A549 (cell line): Measurements from ENCODE around the gene MCM6. TPM values are rescaled to one million over a fixed set of nuclear protein-coding genes. Genes with fewer than 3 reads are reported as not detected.

Experiments
- ATAC-seq, 2 experiments: fragments of 200-7000 bp in 1 of 2; fragments of >200 bp in 1 of 2; cut with Nextera tagmentation in 1 of 2; cut with Tn5 transposase in 1 of 2; 3 replicates each; pipeline versions ENCODE4 v1.8.0 to v1.9.1; 2018 to 2020; ENCODE audit warnings: mild to moderate bottlenecking in 1 of 2, moderate library complexity in 1 of 2
- CTCF ChIA-PET: fragments of 300-600 bp; sonication (Branson Sonifier 250); formaldehyde crosslinking; extraction: SDS; loops from one replicate; lab custom pipeline; 2021; ENCODE audit warnings: antibody characterized with exemption, inconsistent platforms; lab: Yijun Ruan, JAX
- POLR2A ChIA-PET: fragments of 350-600 bp; formaldehyde crosslinking; extraction: SDS; loops from one replicate; lab custom pipeline; 2021; ENCODE audit warnings: antibody characterized with exemption, inconsistent platforms; lab: Yijun Ruan, JAX
- DNase-seq, 2 experiments: peaks; one replicate each; pipeline versions ENCODE4 v3.0.0 to v3.0.0-alpha.2; 2011 to 2016; ENCODE audit warnings: low read depth in 1 of 2, low spot score in 1 of 2
- FAIRE-seq: peaks from 2 replicates; lab custom pipeline; 2011; peaks lifted over from hg19 to GRCh38; lab: Jason Lieb, UNC
- H3K27ac ChIP-seq, 2 experiments: fragments of >200 bp; sonication (Bioruptor Twin); formaldehyde crosslinking; 3 replicates each; pipeline ENCODE4 v1.5.1; 2016 to 2017
- H3K4me1 ChIP-seq: fragments of >200 bp; sonication (Bioruptor Twin); formaldehyde crosslinking; 3 replicates; pipeline ENCODE4 v1.6.1; 2016
- H3K4me2 ChIP-seq: fragments of >200 bp; sonication (Bioruptor Twin); formaldehyde crosslinking; 3 replicates; pipeline ENCODE4 v1.6.1; 2016
- H3K4me3 ChIP-seq: fragments of >200 bp; sonication (Bioruptor Twin); formaldehyde crosslinking; 3 replicates; pipeline ENCODE4 v1.5.1; 2016
- H3K9me3 ChIP-seq: fragments of >200 bp; sonication (Bioruptor Twin); formaldehyde crosslinking; 3 replicates; pipeline ENCODE4 v1.6.1; 2016
- CBX8 ChIP-seq: fragments of 200-600 bp; sonication (generic); IDR thresholded peaks from 2 replicates; pipeline ENCODE4 v1.6.1; 2016
- EHF ChIP-seq: fragments of 250-450 bp; sonication (Bioruptor Pico); IDR thresholded peaks from 2 replicates; pipeline ENCODE4 v1.5.0; 2020; ENCODE audit warnings: mild to moderate bottlenecking
- EHMT2 ChIP-seq: fragments of 200-600 bp; sonication (generic); IDR thresholded peaks from 2 replicates; pipeline ENCODE4 v1.6.1; 2016; ENCODE audit warnings: antibody characterized with exemption, low read depth, mild to moderate bottlenecking, moderate library complexity
- EP300 ChIP-seq, 2 experiments: fragments of >200 bp; sonication (Bioruptor Twin); formaldehyde crosslinking; IDR thresholded peaks; 2 replicates in 1 of 2; 3 replicates in 1 of 2; pipeline ENCODE4 v1.6.1; 2016 to 2017
- FOSL2 ChIP-seq, 2 experiments: fragments of 450-650 bp in 1 of 2; fragments of >200 bp in 1 of 2; sonication (Bioruptor Twin) in 1 of 2; formaldehyde crosslinking; IDR thresholded peaks; 2 replicates each; pipeline versions ENCODE4 v1.5.0 to v1.6.1; 2016 to 2020; ENCODE audit warnings: mild to moderate bottlenecking in 1 of 2, moderate library complexity in 1 of 2
- HOXB13 ChIP-seq: fragments of 250-450 bp; sonication (Bioruptor Pico); IDR thresholded peaks from 2 replicates; pipeline ENCODE4 v1.5.0; 2020; ENCODE audit warnings: low read depth, mild to moderate bottlenecking, moderate library complexity
- KDM1A ChIP-seq: fragments of 200-600 bp; sonication (generic); IDR thresholded peaks from 2 replicates; pipeline ENCODE4 v1.6.1; 2016; ENCODE audit warnings: low read depth, mild to moderate bottlenecking
- PBX3 ChIP-seq: IDR thresholded peaks from 2 replicates; pipeline ENCODE4 v1.6.1; 2012
- PHF8 ChIP-seq: fragments of 200-600 bp; sonication (generic); IDR thresholded peaks from 2 replicates; pipeline ENCODE4 v1.6.1; 2016; ENCODE audit warnings: low read depth, mild to moderate bottlenecking, antibody characterized with exemption, moderate library complexity, borderline replicate concordance
- RARB ChIP-seq: fragments of 250-450 bp; sonication (Bioruptor Pico); IDR thresholded peaks from 2 replicates; pipeline ENCODE4 v1.8.0; 2021; ENCODE audit warnings: mild to moderate bottlenecking, moderate library complexity
- REST ChIP-seq: fragments of 200-600 bp; sonication (generic); IDR thresholded peaks from 2 replicates; pipeline ENCODE4 v1.6.1; 2016; ENCODE audit warnings: antibody characterized with exemption, mild to moderate bottlenecking, moderate library complexity
- RNF2 ChIP-seq: fragments of 200-600 bp; sonication (generic); IDR thresholded peaks from 2 replicates; pipeline ENCODE4 v1.6.1; 2016; ENCODE audit warnings: low read depth, mild to moderate bottlenecking, antibody characterized with exemption, moderate library complexity, borderline replicate concordance
- USF2 ChIP-seq: fragments of 450-650 bp; IDR thresholded peaks from 2 replicates; pipeline ENCODE4 v1.6.1; 2014; ENCODE audit warnings: antibody characterized with exemption
- ZNF302 ChIP-seq: fragments of 250-450 bp; sonication (Bioruptor Pico); IDR thresholded peaks from 2 replicates; pipeline ENCODE4 v1.9.0; 2021; ENCODE audit warnings: inconsistent platforms, mild to moderate bottlenecking, moderate library complexity
- WGBS: methylation state at CpG from one replicate; pipeline ENCODE4 v1.1.6; 2017; ENCODE audit errors: missing lambda C conversion rate; 5-methylcytosine and 5-hydroxymethylcytosine counted together
- polyA plus RNA-seq, 4 experiments: library from polyadenylated mRNA; depleted of rRNA in 3 of 4; stranded (reverse); fragments of >200 nt; fragmentation: RNase III in 1 of 4; extraction: RNeasy Plus Mini Kit Qiagen cat#74134 plus additional on column Dnase treatment in 1 of 4; gene quantifications; 2 replicates in 3 of 4; 3 replicates in 1 of 4; pipeline ENCODE4 v1.2.3, GENCODE V29; 2011 to 2017

Gene MCM6
- polyA plus RNA-seq, 2 of the 4 experiments (the other 2 are of a cell fraction) = 59.6 to 61.4 TPM

- POLR2A ChIA-PET = no interaction called here
- Histone ChIP-seq H3K4me3 (no peak overlapping the region), H3K9me3 (no peaks in the 10 kb centered on the region), H3K27ac (no peak overlapping the region), H3K4me1 (no peaks in the 10 kb centered on the region), H3K4me2 (no peak overlapping the region)
- 85% methylated on average over 13 of the region's 13 CpGs for WGBS
- TF ChIP-seq EP300 (IDR thresholded peaks at IDR 0.05) (no peak), EHMT2 (no peak), RNF2 (no peak), RARB (CRISPR knock-in tag) (no peak), EHF (no peak), CBX8 (no peak), REST (no peak), PHF8 (no peak)
- CTCF ChIA-PET = no interaction called here
- FAIRE-seq = no peak
- ATAC-seq = no peak; a peak in 1 of 6 replicates
- DNase-seq = no peak
Measured at GRCh38 chr2:135829378-135830135, 46.7 kb downstream of the MCM6 start.

- no peaks in the 10 kb centered on the region for H3K9me3 ChIP-seq
- no peak overlapping the region for H3K4me3 ChIP-seq
- CTCF ChIA-PET = interaction anchor here (0.6 to 2.7 kb wide), 3 partner anchors 29 to 836 kb away, joined by 4 to 9 read pairs (median 4); no protein-coding TSS in a partner anchor
- no peaks in the 10 kb centered on the region for H3K4me1 ChIP-seq
- H3K27ac ChIP-seq = no peak overlapping the region
- H3K4me2 ChIP-seq = no peak overlapping the region
- DNase-seq (no peak), FAIRE-seq (no peak), ATAC-seq (no peak)
- WGBS = 84% methylated on average over 6 of the region's 6 CpGs
- POLR2A ChIA-PET = no interaction called here
- TF ChIP-seq PBX3 (no peak), HOXB13 (CRISPR knock-in tag) (no peak), ZNF302 (no peak), CBX8 (no peak), FOSL2 (IDR thresholded peaks at IDR 0.05) (no peak), FOSL2 (CRISPR knock-in tag; IDR thresholded peaks at IDR 0.05) (no peak)
Measured at GRCh38 chr2:135826544-135826943, 49.7 kb downstream of the MCM6 start.

GRCh38 chr2:135825550-135826176 lies 50.6 kb downstream of the MCM6 start:
- ChIA-PET CTCF (interaction anchor here (0.9 to 2.7 kb wide), 3 partner anchors 28 to 836 kb away, joined by 3 to 9 read pairs (median 4); no protein-coding TSS in a partner anchor), POLR2A (no interaction called here)
- no peak overlapping the region for H3K27ac ChIP-seq
- 64% methylated on average over 7 of the region's 11 CpGs for WGBS
- H3K4me2 ChIP-seq = no peak overlapping the region
- H3K4me3 ChIP-seq = no peak overlapping the region
- ATAC-seq = peak in 1 of 2 experiments; percentile 40; a peak in 3 of 6 replicates
- no peaks in the 10 kb centered on the region for H3K9me3 ChIP-seq
- DNase-seq = no peak
- TF ChIP-seq USF2 (no peak), EHMT2 (no peak), KDM1A (no peak), PBX3 (no peak)
- FAIRE-seq = no peak
- no peaks in the 10 kb centered on the region for H3K4me1 ChIP-seq
